ENCODE results near the gene PDZD7.

GRCh38 chr10:100963826-100964225 is 67.1 kb downstream of the PDZD7 start:
- TF ChIP-seq CTCF (IDR thresholded peaks at IDR 0.05; ENCODE audit: low read depth, low read length, poor library complexity, severe bottlenecking), result no peak
- no peak for TF ChIP-seq EZH2phosphoT487 (IDR thresholded peaks at IDR 0.05; ENCODE audit: borderline replicate concordance, low read length)
